ENCODE results near the gene DNAI1. TPM values are rescaled to one million over a fixed set of nuclear protein-coding genes. Genes with fewer than 3 reads are reported as not detected.
"Not testable (repeated sequence)": the region's sequence is repeated elsewhere in the genome, so short reads cannot be mapped to it uniquely, and the experiment has no call there.

DNAI1 gene
- total RNA-seq, 1 donor, result not detected

- DNase-seq (ENCODE audit: low read depth in 2 of 3, low spot score in 2 of 3), result not testable (repeated sequence)
Observed at GRCh38 chr9:34532041-34532440, 73.4 kb downstream of the DNAI1 start.

DNA sequence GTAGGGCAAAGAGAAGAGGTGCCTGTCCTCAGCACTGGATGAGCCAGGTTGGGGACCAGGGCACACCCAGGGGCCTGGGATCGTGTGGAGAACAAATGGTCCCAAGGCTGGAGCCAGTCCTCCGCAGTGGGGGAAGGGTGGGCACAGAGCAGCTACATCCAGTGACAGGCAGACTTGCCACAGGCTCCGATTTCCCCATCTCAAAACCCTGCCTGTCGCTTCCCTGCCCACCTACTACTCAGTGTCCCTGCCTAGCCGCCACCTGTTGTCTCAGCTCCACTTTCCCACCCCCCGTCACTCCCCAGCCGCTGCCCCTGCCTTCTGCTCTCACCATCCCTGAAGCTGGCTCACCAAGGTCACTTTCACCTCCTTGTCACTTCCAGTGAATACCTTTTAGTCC, 78.1 kb downstream of the DNAI1 start:
- no peak for DNase-seq (ENCODE audit: low read depth in 2 of 3, low spot score in 2 of 3)

GRCh38 chr9:34540827-34541226, 82.2 kb downstream of the DNAI1 start:
- no peak for DNase-seq (ENCODE audit: low read depth in 2 of 3, low spot score in 2 of 3)

GRCh38 chr9:34541540-34541939, 82.9 kb downstream of the DNAI1 start:
- no peak for DNase-seq (ENCODE audit: low read depth in 2 of 3, low spot score in 2 of 3)

- DNase-seq (ENCODE audit: low read depth in 2 of 3, low spot score in 2 of 3), result no peak
Observed at GRCh38 chr9:34544035-34544434, 85.4 kb downstream of the DNAI1 start.

- no peak for DNase-seq (ENCODE audit: low read depth in 2 of 3, low spot score in 2 of 3)
Observed at GRCh38 chr9:34545497-34545896, 86.9 kb downstream of the DNAI1 start.

DNA sequence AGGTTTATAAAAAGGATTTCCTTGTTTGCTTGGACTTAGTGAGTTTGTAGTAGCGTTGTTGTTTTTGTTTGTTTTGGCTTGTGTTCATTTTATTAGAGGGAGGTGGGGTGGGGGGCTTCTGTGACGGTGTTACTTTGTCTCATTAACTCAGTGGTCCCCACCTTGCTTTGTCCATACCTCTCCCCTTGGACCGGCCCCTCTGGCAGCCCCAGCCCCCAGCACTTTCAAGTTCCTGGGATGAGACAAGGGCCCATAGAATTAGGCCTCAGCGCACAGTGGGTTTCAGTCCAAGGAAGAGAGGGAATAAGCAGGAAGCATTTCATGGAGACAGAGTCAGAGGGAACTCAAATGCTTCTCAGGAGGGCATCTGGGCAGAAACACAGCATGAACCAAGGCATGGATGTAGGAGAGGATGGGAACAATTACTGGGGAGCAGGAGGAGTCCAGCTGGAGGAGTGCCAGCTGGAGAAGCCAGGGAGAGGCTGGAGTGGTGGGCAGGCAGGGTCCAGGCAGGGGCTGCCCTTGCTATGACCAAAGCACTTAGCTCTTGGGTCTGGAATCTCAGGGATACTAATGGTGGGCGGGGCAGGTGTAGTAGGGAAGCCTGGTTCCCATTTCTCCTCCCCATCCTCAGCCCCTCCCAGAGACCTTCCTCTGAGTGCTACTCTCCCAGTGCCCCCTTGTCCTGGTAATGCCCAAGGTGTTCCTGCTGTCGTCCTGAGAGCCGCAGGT, 87.7 kb downstream of the DNAI1 start:
- no peak for DNase-seq (ENCODE audit: low read depth in 2 of 3, low spot score in 2 of 3)

GRCh38 chr9:34546834-34547827, 88.5 kb downstream of the DNAI1 start:
- DNase-seq (ENCODE audit: low read depth in 2 of 3, low spot score in 2 of 3), result peak in 2 of 3 donors; percentile 68 to 77

- peak in 2 of 3 donors; percentile 29 to 60 for DNase-seq (ENCODE audit: low read depth in 2 of 3, low spot score in 2 of 3)
Observed at GRCh38 chr9:34547960-34548611, 89.5 kb downstream of the DNAI1 start.

- DNase-seq (ENCODE audit: low read depth in 2 of 3, low spot score in 2 of 3), result no peak
Observed at GRCh38 chr9:34549407-34549732, 90.8 kb downstream of the DNAI1 start.

GRCh38 chr9:34550016-34550680, 91.5 kb downstream of the DNAI1 start:
- no peak for DNase-seq (ENCODE audit: low read depth in 2 of 3, low spot score in 2 of 3)

DNA sequence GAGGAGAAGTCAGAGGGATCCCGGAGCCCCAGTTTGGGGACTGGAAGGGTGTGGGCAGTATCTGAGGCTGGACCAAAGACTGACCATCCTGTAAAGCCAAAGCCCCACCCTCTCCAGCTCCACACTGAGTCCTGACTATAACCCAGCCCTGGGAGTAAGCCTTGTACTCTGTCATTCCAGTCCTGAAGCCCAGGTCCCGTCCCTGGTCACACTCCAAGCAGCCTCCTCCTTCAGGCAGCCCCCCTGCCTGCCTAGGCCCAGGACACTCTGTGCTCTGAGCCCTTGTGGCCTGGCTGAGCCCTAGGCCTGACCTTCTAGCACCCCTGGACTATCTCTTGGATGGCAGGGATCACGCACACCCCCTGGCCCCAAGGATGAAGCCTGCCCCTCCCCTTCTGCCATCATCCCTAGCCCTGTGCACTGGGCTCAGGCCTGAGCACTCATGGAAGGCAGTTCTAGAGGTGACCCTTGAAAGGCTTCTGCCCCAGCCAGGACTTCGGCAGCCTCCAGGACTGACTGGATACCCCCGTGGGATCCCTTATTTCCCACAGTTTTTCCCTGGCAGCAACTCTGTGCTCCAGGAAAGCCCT, 92.2 kb downstream of the DNAI1 start:
- DNase-seq (ENCODE audit: low read depth in 2 of 3, low spot score in 2 of 3), result no peak

DNA sequence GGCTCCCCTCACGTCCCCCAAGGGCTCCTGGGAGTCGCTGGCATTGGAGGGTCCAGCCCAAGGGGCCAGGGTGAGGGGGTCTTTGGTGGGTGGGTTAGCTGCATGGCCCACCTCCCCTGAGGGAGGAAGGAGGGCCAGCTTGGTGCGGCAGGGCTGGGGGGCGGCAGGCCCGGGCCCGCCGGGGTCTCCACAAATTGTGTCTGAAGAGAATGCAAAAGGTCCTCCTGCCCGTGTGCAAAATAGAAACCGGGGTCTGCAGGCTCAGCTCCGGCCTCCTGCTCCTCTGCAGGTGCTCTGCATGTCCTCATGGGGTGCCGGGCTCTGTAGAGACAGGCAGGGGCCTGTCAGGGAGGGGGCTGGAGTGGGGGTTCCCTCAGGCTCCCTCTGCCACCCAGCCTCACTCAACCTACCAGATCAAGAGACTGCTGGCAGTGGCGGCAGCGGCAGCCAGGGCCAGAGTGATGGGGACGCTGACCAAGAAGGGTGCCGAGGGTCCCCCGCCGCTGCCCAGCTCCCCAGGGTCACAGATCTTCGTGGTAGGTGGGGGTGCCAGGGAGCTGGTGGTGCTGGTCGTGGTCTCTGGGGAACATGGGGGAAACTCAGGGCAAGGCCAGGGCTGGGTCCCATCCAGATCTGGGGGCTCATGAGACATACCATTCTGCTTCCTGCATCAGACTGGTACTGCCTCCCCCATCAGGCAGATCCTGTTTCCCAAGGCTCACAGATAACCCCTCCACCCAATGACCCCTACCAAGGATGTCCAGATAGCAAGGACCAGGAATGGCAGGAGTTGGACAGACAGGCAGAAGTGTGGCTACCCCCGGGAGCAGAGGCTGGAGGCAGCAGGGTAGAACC, 93.4 kb downstream of the DNAI1 start:
- no peak for DNase-seq (ENCODE audit: low read depth in 2 of 3, low spot score in 2 of 3)

DNA sequence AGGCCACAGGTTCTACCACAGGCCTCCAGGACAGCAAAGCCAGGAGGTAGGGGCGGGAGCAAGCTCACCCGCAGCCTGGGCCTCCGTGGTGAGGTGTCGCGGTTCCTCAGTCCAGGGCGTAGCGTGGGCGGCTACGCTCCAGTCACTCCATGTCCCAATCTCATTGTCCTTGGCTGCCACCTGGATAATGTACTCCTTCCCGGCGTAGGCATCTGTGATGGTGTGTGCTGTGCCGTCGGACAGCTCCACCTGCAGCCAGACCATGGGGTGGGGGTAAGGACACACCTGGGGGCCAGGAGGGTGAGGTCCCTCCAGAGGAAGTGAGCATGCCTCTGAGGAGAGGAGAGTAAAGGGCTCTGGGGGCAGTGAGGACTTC, 94.0 kb downstream of the DNAI1 start:
- DNase-seq (ENCODE audit: low read depth in 2 of 3, low spot score in 2 of 3), result no peak

DNA sequence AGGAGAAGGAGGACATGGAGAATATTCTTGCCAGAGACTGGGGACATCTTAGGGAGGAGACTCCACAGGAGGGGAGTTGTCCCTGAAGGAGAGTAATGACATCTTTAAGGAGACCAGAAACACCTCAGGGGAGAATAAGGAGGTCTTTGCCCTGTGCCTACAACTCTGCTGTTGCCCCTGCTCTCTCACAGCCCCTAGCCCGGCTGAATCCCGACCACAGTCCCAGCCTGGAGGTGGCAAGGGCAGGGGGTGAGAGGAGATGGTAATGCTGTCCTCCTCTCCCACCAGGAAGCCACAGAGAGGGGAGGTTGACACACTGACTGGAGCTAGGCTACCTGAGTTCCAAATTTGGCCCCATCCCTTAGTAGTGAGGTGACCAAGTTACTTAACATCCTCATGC, 94.4 kb downstream of the DNAI1 start:
- no peak for DNase-seq (ENCODE audit: low read depth in 2 of 3, low spot score in 2 of 3)

- no peak for DNase-seq (ENCODE audit: low read depth in 2 of 3, low spot score in 2 of 3)
Observed at GRCh38 chr9:34553511-34554021, 95.0 kb downstream of the DNAI1 start.

DNA sequence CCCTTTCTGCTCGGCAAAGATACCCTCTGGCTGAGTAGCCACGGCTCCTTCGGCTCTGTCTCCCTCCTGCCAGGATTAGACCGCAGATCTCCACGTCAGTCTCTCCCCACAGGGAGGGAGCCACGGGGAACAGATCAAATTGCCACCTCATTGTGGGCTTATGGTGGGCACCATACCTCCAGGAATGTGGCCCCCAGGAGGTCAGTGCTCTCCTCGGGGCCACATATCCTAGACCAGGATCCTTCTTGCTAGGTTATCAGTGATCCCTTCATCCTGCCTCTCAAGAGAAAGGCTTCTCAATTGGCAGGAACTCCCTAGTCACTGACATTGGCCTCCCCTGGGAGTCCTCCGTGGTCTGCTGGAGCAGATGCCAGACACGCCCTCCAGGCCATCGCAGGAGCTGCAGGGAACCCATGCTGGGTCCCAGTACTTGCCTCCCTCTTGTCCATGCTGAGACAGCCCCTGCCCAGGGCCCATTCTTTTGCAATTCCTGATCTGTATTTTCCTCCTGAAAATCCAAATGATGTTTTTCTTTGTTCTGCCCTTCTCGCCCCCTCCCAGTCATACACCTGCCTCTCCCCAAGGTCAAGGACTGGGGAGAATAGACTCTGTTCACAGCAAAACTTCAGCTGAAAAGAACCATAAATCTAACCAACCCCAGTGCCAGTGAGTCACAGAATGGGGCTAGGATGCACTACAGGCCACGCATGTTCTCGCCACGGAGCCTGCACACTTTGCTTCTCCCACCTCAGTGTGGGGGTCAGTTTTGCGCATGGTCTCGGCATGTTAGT, 95.8 kb downstream of the DNAI1 start:
- no peak for DNase-seq (ENCODE audit: low read depth in 2 of 3, low spot score in 2 of 3)

DNA sequence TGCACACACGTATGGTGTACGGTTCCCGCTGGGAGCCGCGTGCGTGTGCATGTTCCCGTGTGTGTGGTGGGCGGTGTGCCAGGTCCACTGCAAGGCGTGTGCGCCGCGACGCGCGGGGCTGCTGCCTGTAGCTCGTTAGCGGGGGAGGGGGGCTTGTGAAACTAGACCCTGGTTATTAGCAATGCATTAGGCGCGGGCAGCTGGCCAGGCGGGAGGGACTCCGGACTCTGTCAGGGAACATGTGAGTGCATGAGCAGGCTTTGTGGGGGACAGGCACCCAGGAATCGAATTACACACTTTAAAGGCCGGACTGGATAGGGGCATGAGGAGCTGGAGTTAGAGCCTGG, 96.4 kb downstream of the DNAI1 start:
- DNase-seq (ENCODE audit: low read depth in 2 of 3, low spot score in 2 of 3), result no peak

DNA sequence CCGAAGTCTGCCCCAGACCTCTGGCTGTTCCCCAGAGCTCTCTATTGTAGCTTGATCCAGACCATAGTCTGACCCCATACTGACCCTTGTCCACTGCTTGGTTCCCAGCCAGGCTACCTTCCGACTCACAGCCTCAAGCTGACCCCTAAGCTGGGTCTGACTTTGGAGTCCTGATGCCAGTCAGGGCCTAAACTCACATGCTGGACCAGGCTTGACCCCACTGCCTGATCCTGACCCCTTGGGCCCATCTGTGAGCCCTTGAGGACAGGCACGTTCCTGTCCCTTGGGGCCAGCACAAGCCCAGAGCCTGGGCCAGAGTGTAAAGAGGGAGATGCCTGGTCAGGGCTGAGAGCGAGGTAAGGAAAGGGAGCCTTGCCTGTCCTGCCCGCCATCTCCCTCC, 96.9 kb downstream of the DNAI1 start:
- DNase-seq (ENCODE audit: low read depth in 2 of 3, low spot score in 2 of 3), result no peak
